Adrenal gland (tissue), 5 donors: Measurements from ENCODE around the gene POLR2A.

ENCODE experiments used
- CTCF ChIP-seq, 6 experiments: fragments of 450-650 bp in 4 of 6; fragments of 200-600 bp in 2 of 6; sonication (generic) in 1 of 6; IDR thresholded peaks; 1 replicate in 5 of 6; 2 replicates in 1 of 6; pipeline versions ENCODE4 v1.5.1 to v1.8.0; 2016 to 2021; ENCODE audit warnings: antibody characterized with exemption in 6 of 6, mild to moderate bottlenecking in 2 of 6, moderate library complexity in 1 of 6
- POLR2A ChIP-seq, 2 donors: fragments of 450-650 bp; IDR thresholded peaks; one replicate each; pipeline ENCODE4 v1.6.1; 2017; ENCODE audit warnings: antibody characterized with exemption in 2 of 2, mild to moderate bottlenecking in 2 of 2, moderate library complexity in 1 of 2
- donor health status: DM: no; HTN: no; CAD: no.

GRCh38 chr17:7497636-7498035, 13.5 kb downstream of the POLR2A start:
- TF ChIP-seq CTCF (IDR thresholded peaks at IDR 0.05) (no peak), POLR2A (IDR thresholded peaks at IDR 0.05) (no peak)
